ENCODE data around the gene ACP1.
"Not testable (repeated sequence)": the region's sequence is repeated elsewhere in the genome, so short reads cannot be mapped to it uniquely, and the experiment has no call there.

The ACP1 gene

GRCh38 chr2:314561-315336 lies 50.0 kb downstream of the ACP1 start:
- no peak for DNase-seq

- not testable (repeated sequence) for DNase-seq
These were observed 51.2 kb downstream of the ACP1 start for GRCh38 chr2:315925-316324.

GRCh38 chr2:316381-316780 lies 51.6 kb downstream of the ACP1 start:
- DNase-seq = no peak

- no peak for DNase-seq
These were observed 53.0 kb downstream of the ACP1 start for GRCh38 chr2:317501-318424.

GRCh38 chr2:319059-319600 lies 54.4 kb downstream of the ACP1 start:
- no peak for DNase-seq

GRCh38 chr2:320561-320960 lies 55.8 kb downstream of the ACP1 start:
- no peak for DNase-seq

- DNase-seq = no peak
These were observed 57.6 kb downstream of the ACP1 start for GRCh38 chr2:322326-322725.

- no peak for DNase-seq
These were observed 58.3 kb downstream of the ACP1 start for GRCh38 chr2:323035-323434.
